Esophagus squamous epithelium (tissue), 4 donors: ENCODE measurements around the gene SBF1.

Source experiments
- CTCF ChIP-seq, 6 experiments: fragments of 450-650 bp in 4 of 6; fragments of 200-600 bp in 2 of 6; sonication (generic) in 2 of 6; IDR thresholded peaks; one replicate each; pipeline ENCODE4 v1.5.1; 2016 to 2019; ENCODE audit warnings: antibody characterized with exemption in 6 of 6, mild to moderate bottlenecking in 4 of 6, moderate library complexity in 4 of 6
- POLR2A ChIP-seq, 4 donors: fragments of 450-650 bp; IDR thresholded peaks; one replicate each; pipeline ENCODE4 v1.6.1; 2017; ENCODE audit warnings: antibody characterized with exemption in 4 of 4, mild to moderate bottlenecking in 4 of 4, moderate library complexity in 3 of 4

DNA sequence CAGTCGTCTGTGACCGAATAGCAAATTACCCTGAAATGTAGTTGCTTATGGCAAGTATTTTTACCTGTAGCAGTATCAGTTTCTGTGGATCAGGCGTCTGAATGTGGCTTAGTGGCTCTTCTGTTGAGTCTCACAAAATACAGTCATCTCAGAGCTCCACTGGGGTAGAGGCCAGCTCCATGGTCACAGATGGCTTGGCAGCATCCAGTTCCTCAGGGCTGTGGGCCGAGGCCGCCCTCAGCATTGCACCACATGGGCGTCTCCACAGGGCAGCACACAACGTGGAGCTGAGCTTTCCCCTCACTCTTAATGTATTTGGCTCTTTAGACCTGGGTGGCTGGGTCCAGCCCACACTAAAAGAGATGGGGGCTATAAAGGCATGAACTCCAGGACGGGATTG, 57.8 kb downstream of the SBF1 start:
- TF ChIP-seq CTCF (IDR thresholded peaks at IDR 0.05) (no peak), POLR2A (IDR thresholded peaks at IDR 0.05) (no peak)
